WTC11 (cell line): ENCODE data around the gene APOBEC4.

Experiments used
- ATF3 ChIP-seq: sonication (generic); formaldehyde crosslinking; conservative IDR thresholded peaks from 2 replicates; pipeline ENCODE4 v1.8.1; 2022; ENCODE audit warnings: mild to moderate bottlenecking, missing genetic modification reagents
- CTCF ChIP-seq: fragments of 200-600 bp; IDR thresholded peaks from 2 replicates; pipeline ENCODE4 v1.8.0; 2022; ENCODE audit warnings: antibody characterized with exemption
- GTF2I ChIP-seq: fragments of 250-450 bp; sonication (Bioruptor Pico); conservative IDR thresholded peaks from 2 replicates; pipeline ENCODE4 v1.4.0; 2021; ENCODE audit warnings: mild to moderate bottlenecking
- TCF7 ChIP-seq: sonication (generic); formaldehyde crosslinking; IDR thresholded peaks from 2 replicates; pipeline ENCODE4 v1.8.0; 2022; ENCODE audit warnings: mild to moderate bottlenecking, low read depth, missing genetic modification reagents, moderate library complexity

- TF ChIP-seq CTCF (peak; percentile 64), TCF7 (no peak), ATF3 (CRISPR knock-in tag) (no peak), GTF2I (no peak)
These were observed 32.1 kb upstream of the APOBEC4 start for GRCh38 chr1:183685112-183685713.
